Erythroblast (primary cell): Measurements from ENCODE around the gene CIB2.

Source experiments
- GATA1 ChIP-seq: IDR thresholded peaks from 2 replicates; pipeline ENCODE4 v1.6.1; 2011; ENCODE audit warnings: low read depth, mild to moderate bottlenecking, control low read depth, low read length, moderate library complexity
- POLR2A ChIP-seq: IDR thresholded peaks from 2 replicates; pipeline ENCODE4 v1.6.1; 2011; ENCODE audit warnings: mild to moderate bottlenecking, low read length

DNA sequence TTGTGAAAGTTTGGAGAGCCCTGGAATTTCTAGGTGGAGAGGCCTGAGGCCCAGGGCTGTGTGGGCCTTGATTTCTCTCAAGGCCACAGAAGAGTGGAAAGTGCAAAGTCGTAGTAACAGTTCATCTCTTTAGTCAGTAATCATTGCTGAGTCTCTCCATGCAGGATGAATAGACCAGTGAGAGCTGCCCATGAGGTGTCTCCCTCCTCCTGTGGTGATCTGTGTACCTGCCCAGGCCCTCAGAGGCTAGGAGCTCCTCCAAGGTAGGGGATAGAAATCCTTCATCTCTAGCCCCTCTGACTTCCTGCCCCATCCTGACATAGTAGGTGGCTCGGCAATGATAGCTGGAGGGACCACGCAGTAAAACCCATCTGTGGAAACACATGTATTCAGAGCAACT, 11.1 kb upstream of the CIB2 start:
- TF ChIP-seq POLR2A (no peak), GATA1 (no peak)
